C4-2B (cell line): ENCODE results near the gene PAQR5.

ENCODE experiments used
- H3K27ac ChIP-seq: fragments of 450-650 bp; 2 replicates; pipeline ENCODE4 v1.5.1; 2017
- CTCF ChIP-seq: fragments of 450-650 bp; conservative IDR thresholded peaks from 2 replicates; pipeline ENCODE4 v1.5.1; 2017; ENCODE audit warnings: mild to moderate bottlenecking
- ZFX ChIP-seq: fragments of 450-650 bp; IDR thresholded peaks from 2 replicates; pipeline ENCODE4 v1.6.1; 2017

PAQR5 gene

GRCh38 chr15:69275074-69275670 is 23.5 kb upstream of the PAQR5 start:
- H3K27ac ChIP-seq: no peak overlapping the region
- TF ChIP-seq CTCF (no peak), ZFX (no peak)

GRCh38 chr15:69275933-69276560 is 22.7 kb upstream of the PAQR5 start:
- H3K27ac ChIP-seq: no peak overlapping the region
- TF ChIP-seq CTCF (no peak), ZFX (no peak)

GRCh38 chr15:69277316-69277715 is 21.4 kb upstream of the PAQR5 start:
- no peak overlapping the region for H3K27ac ChIP-seq
- TF ChIP-seq ZFX: no peak
- no peak for TF ChIP-seq CTCF

GRCh38 chr15:69279636-69280035 is 19.1 kb upstream of the PAQR5 start:
- TF ChIP-seq CTCF (no peak), ZFX (no peak)
- no peak overlapping the region for H3K27ac ChIP-seq

- H3K27ac ChIP-seq: no peak overlapping the region
- TF ChIP-seq CTCF (no peak), ZFX (no peak)
Measured at GRCh38 chr15:69280783-69281182, 17.9 kb upstream of the PAQR5 start.

- TF ChIP-seq ZFX: no peak
- no peak for TF ChIP-seq CTCF
Measured at GRCh38 chr15:69282104-69282743, 16.5 kb upstream of the PAQR5 start.

GRCh38 chr15:69285834-69286233 is 12.9 kb upstream of the PAQR5 start:
- TF ChIP-seq CTCF (no peak), ZFX (no peak)
- H3K27ac ChIP-seq: no peak overlapping the region

More at GRCh38 chr15:69282104-69282743, 16.5 kb upstream of the PAQR5 start:
- H3K27ac ChIP-seq: no peak overlapping the region
